Tongue (tissue), 2 donors: Measurements from ENCODE around the gene SLC2A4RG. TPM values are rescaled to one million over a fixed set of nuclear protein-coding genes. Genes with fewer than 3 reads are reported as not detected.
A peak's percentile ranks its signal among the peaks of the same experiment; 100 is the strongest.
"Not testable (repeated sequence)": the region's sequence is repeated elsewhere in the genome, so short reads cannot be mapped to it uniquely, and the experiment has no call there.

ENCODE experiments used
- DNase-seq: peaks from one replicate; pipeline ENCODE4 v3.0.0-alpha.2; 2015
- total RNA-seq: library from RNA; depleted of rRNA; stranded (reverse); fragments of >200 nt; gene quantifications from one replicate; pipeline ENCODE4 v1.2.3, GENCODE V29; 2014

SLC2A4RG gene
- total RNA-seq, 1 donor from 2014 or later: 67.0 TPM

- DNase-seq: no peak
These were observed 14.4 kb downstream of the SLC2A4RG start for GRCh38 chr20:63754008-63754407.

- no peak for DNase-seq
These were observed 16.5 kb downstream of the SLC2A4RG start for GRCh38 chr20:63755933-63756647.

- no peak for DNase-seq
These were observed 17.0 kb downstream of the SLC2A4RG start for GRCh38 chr20:63756648-63756991.

GRCh38 chr20:63758152-63758551 lies 18.6 kb downstream of the SLC2A4RG start:
- DNase-seq: no peak

GRCh38 chr20:63759377-63759901 lies 19.9 kb downstream of the SLC2A4RG start:
- DNase-seq: no peak

- DNase-seq: no peak
These were observed 25.7 kb downstream of the SLC2A4RG start for GRCh38 chr20:63765082-63765873.

GRCh38 chr20:63765902-63766301 lies 26.3 kb downstream of the SLC2A4RG start:
- DNase-seq: no peak

GRCh38 chr20:63766695-63767426 lies 27.3 kb downstream of the SLC2A4RG start:
- peak; percentile 48 for DNase-seq

- peak; percentile 42 for DNase-seq
These were observed 27.9 kb downstream of the SLC2A4RG start for GRCh38 chr20:63767456-63767855.

GRCh38 chr20:63767886-63768285 lies 28.3 kb downstream of the SLC2A4RG start:
- DNase-seq: no peak

GRCh38 chr20:63768591-63769515 lies 29.3 kb downstream of the SLC2A4RG start:
- no peak for DNase-seq

GRCh38 chr20:63769891-63770474 lies 30.4 kb downstream of the SLC2A4RG start:
- DNase-seq: no peak

- no peak for DNase-seq
These were observed 31.6 kb downstream of the SLC2A4RG start for GRCh38 chr20:63771046-63771707.

GRCh38 chr20:63772781-63773518 lies 33.4 kb downstream of the SLC2A4RG start:
- DNase-seq: no peak

- no peak for DNase-seq
These were observed 34.1 kb downstream of the SLC2A4RG start for GRCh38 chr20:63773571-63774241.

GRCh38 chr20:63774306-63774705 lies 34.7 kb downstream of the SLC2A4RG start:
- DNase-seq: peak; percentile 45

GRCh38 chr20:63775096-63775978 lies 35.8 kb downstream of the SLC2A4RG start:
- DNase-seq: peak; percentile 91

- DNase-seq: not testable (repeated sequence)
These were observed 37.3 kb downstream of the SLC2A4RG start for GRCh38 chr20:63776875-63777274.
